GM12878 (cell line): ENCODE measurements around the gene DIP2C. TPM values are rescaled to one million over a fixed set of nuclear protein-coding genes. Genes with fewer than 3 reads are reported as not detected.

Source experiments
- ATAC-seq: fragments of 200-7000 bp; cut with Tn5 transposase; 3 replicates; pipeline ENCODE4 v1.9.1; 2020; ENCODE audit warnings: mild to moderate bottlenecking, moderate library complexity
- BruUV-seq: library from RNA; stranded (reverse); fragments of 400-500 nt; replicated peaks from 2 replicates; lab custom pipeline; 2021; lab: Mats Ljungman, UMichigan
- CTCF ChIA-PET: fragments of 300-600 bp; sonication (Branson Sonifier 250); formaldehyde crosslinking; extraction: SDS; loops from one replicate; lab custom pipeline; 2021; ENCODE audit warnings: inconsistent platforms; lab: Yijun Ruan, JAX
- POLR2A ChIA-PET: fragments of 350-600 bp; formaldehyde crosslinking; extraction: SDS; loops from one replicate; lab custom pipeline; 2021; ENCODE audit warnings: inconsistent platforms; lab: Charles Lee
- RAD21 ChIA-PET: fragments of 300-600 bp; sonication (Branson Sonifier 250); formaldehyde crosslinking; loops from one replicate; lab custom pipeline; 2023; ENCODE audit warnings: antibody characterized with exemption; ENCODE audit not compliant: unreplicated experiment; lab: Charles Lee
- SMC1A ChIA-PET: fragments of 300-600 bp; sonication (Branson Sonifier 250); formaldehyde crosslinking; loops from one replicate; lab custom pipeline; 2023; ENCODE audit not compliant: unreplicated experiment, uncharacterized antibody; lab: Charles Lee
- DNase-seq: peaks from one replicate; pipeline ENCODE4 v3.0.0-alpha.2; 2011; ENCODE audit warnings: low read depth, low spot score
- FAIRE-seq: peaks from 3 replicates; lab custom pipeline; 2011; peaks lifted over from hg19 to GRCh38; lab: Jason Lieb, UNC
- H2AFZ ChIP-seq: 2 replicates; pipeline ENCODE4 v1.6.0; 2011; ENCODE audit warnings: low read depth, low read length, control low read depth; ENCODE audit not compliant: control insufficient read depth
- H3K27ac ChIP-seq: 2 replicates; pipeline ENCODE4 v1.5.1; 2011; ENCODE audit warnings: control low read depth; ENCODE audit not compliant: control insufficient read depth, insufficient read depth
- H3K27me3 ChIP-seq, 2 experiments: replicated peaks in 1 of 2; 2 replicates each; pipeline versions ENCODE4 v1.6.0 to v1.6.1; 2011; ENCODE audit warnings: low read length in 1 of 2; ENCODE audit not compliant: control insufficient read depth in 2 of 2, insufficient read depth in 2 of 2
- H3K36me3 ChIP-seq, 2 experiments: 2 replicates each; pipeline ENCODE4 v1.5.1; 2011; ENCODE audit warnings: low read length in 1 of 2; ENCODE audit not compliant: control insufficient read depth in 2 of 2, insufficient read depth in 2 of 2
- H3K4me1 ChIP-seq: 2 replicates; pipeline ENCODE4 v1.6.1; 2011; ENCODE audit warnings: mild to moderate bottlenecking, low read length, moderate library complexity, mixed read lengths; ENCODE audit not compliant: control insufficient read depth, insufficient read depth
- H3K4me2 ChIP-seq: 2 replicates; pipeline ENCODE4 v1.6.0; 2011; ENCODE audit warnings: control low read depth; ENCODE audit not compliant: control insufficient read depth, insufficient read depth
- H3K4me3 ChIP-seq: fragments of 200-600 bp; sonication (generic); 2 replicates; pipeline ENCODE4 v1.5.1; 2016
- H3K79me2 ChIP-seq: 2 replicates; pipeline ENCODE4 v1.6.0; 2011; ENCODE audit warnings: low read length; ENCODE audit not compliant: control insufficient read depth, insufficient read depth
- H3K9ac ChIP-seq: 2 replicates; pipeline ENCODE4 v1.8.0; 2011; ENCODE audit warnings: low read length, control low read depth, mixed read lengths; ENCODE audit not compliant: control insufficient read depth, insufficient read depth
- H3K9me3 ChIP-seq: replicated peaks from 3 replicates; pipeline ENCODE4 v1.5.1; 2011; ENCODE audit warnings: mild to moderate bottlenecking, low read length; ENCODE audit not compliant: control insufficient read depth, insufficient read depth
- H4K20me1 ChIP-seq: 2 replicates; pipeline ENCODE4 v1.6.0; 2011; ENCODE audit not compliant: control insufficient read depth, insufficient read depth
- EGR1 ChIP-seq, 2 experiments: IDR thresholded peaks; 1 replicate in 1 of 2; 2 replicates in 1 of 2; pipeline ENCODE4 v1.6.1; 2011 to 2012; ENCODE audit warnings: low read depth in 2 of 2, low read length in 2 of 2, borderline replicate concordance in 1 of 2, mild to moderate bottlenecking in 1 of 2, moderate library complexity in 1 of 2
- NRF1 ChIP-seq: conservative IDR thresholded peaks from 2 replicates; pipeline ENCODE4 v1.6.1; 2011; ENCODE audit warnings: mild to moderate bottlenecking, low read depth, low read length, improper control_type of control experiment
- RAD21 ChIP-seq: IDR thresholded peaks from 2 replicates; pipeline ENCODE4 v1.6.1; 2011; ENCODE audit warnings: mild to moderate bottlenecking, low read depth, low read length, moderate library complexity; ENCODE audit not compliant: insufficient read depth
- SREBF1 ChIP-seq: IDR thresholded peaks from 2 replicates; pipeline ENCODE4 v1.6.1; 2012; ENCODE audit warnings: mild to moderate bottlenecking, low read length
- WGBS: methylation state at CpG from one replicate; pipeline ENCODE4 v1.1.6; 2016; ENCODE audit warnings: low lambda C conversion rate; ENCODE audit not compliant: insufficient replicate concordance, insufficient coverage; ENCODE audit errors: missing lambda C conversion rate; 5-methylcytosine and 5-hydroxymethylcytosine counted together
- in situ Hi-C: fragments of 300-500 bp; cut with MboI; formaldehyde crosslinking; loops from 9 replicates; pipeline ENCODE4 v1.14.3; 2018; ENCODE audit warnings: mixed read lengths
- intact Hi-C: fragments of 100-400 bp; cut with micrococcal nuclease; formaldehyde crosslinking; loops from one replicate; pipeline ENCODE4 v1.14.2; 2022; ENCODE audit not compliant: unreplicated experiment
- polyA plus RNA-seq, 11 experiments: library from polyadenylated mRNA; depleted of rRNA in 4 of 11; unstranded in 6 of 11; stranded (reverse) in 5 of 11; fragments of >200 nt; fragmentation: Nextera tagmentation in 4 of 11; fragmentation: Illumina TruSeq in 1 of 11; extraction: Ambion mirVana in 4 of 11; extraction: Trizol in 1 of 11; gene quantifications; 1 replicate in 1 of 11; 2 replicates in 10 of 11; pipeline versions ENCODE4 v1.2.1 to v1.2.3, GENCODE V29; 2011 to 2016; ENCODE audit warnings: inconsistent platforms in 2 of 11, missing spikeins in 2 of 11, low read depth in 1 of 11
- total RNA-seq, 4 experiments: library from RNA; depleted of rRNA in 3 of 4; stranded (reverse); fragments of >200 nt in 3 of 4; fragmentation: Illumina TruSeq in 1 of 4; extraction: Trizol in 1 of 4; gene quantifications; 2 replicates each; pipeline versions ENCODE4 v1.2.1 to v1.2.3, GENCODE V29; 2013 to 2021
- TF ChIP-seq, protein P1 (sequence below): fragments of 450-650 bp; IDR thresholded peaks from 2 replicates; pipeline ENCODE4 v1.6.1; 2018; ENCODE audit warnings: mild to moderate bottlenecking, low read depth, moderate library complexity; ENCODE audit not compliant: partially characterized antibody
- TF ChIP-seq, protein P2 (sequence below): IDR thresholded peaks from 2 replicates; pipeline ENCODE4 v1.6.1; 2012; ENCODE audit warnings: mild to moderate bottlenecking, low read depth, low read length

The DIP2C gene
- total and polyA plus RNA-seq, 10 of the 15 experiments (the other 5 are each of a cell fraction or from before 2014, with no cell fraction given) = 0.01 to 0.10 (median 0.06) TPM

DNA sequence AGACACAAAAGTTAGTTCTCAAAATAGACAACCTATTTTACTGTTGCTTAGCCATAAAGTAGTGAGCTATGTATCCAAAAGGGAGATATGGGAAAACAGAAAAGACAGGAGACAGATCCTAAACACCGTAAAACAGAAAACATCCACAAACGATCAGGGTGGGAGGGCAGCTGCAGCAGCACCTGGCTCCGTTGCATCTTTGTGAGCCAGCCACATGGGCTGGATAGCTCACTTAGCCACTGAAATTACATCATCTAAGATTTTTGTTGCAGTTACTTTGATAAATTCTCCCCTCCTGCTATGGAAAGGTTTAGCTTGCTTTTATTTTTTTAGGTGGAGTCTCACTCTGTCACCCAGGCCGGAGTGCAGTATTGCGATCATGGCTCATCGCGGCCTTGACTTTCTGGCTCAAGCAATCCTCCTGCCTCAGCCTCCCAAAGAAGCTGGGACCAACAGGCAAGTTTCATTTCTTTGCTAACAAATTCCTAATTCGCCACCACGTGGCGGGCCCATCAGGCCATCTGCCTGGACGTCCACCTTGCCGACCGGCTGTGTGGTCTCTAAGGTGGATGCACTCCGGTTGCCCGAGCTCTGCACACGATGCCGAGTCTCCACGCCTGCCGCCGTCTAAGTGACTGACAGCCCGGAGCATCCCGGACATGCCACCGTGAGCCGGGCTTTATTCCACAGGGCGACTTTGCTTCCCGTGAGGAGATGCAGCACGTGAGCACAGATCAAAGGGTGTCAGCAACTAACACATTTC is 159.8 kb downstream of the DIP2C start:
- intact Hi-C loops = no loop called here
- Histone ChIP-seq H3K27ac (no peak overlapping the region), H3K4me1 (no peaks in the 10 kb centered on the region), H3K9ac (no peak overlapping the region), H3K4me2 (no peak overlapping the region), H3K36me3 (no peaks in the 10 kb centered on the region), H4K20me1 (no peaks in the 10 kb centered on the region), H3K9me3 (no peaks in the 10 kb centered on the region), H3K79me2 (no peaks in the 10 kb centered on the region), H3K4me3 (no peak overlapping the region), H2AFZ (no peak overlapping the region), H3K27me3 (peaks cover 0 to 1% of the 10 kb centered on the region in 2 experiments; a peak in 2 of 4 replicates)
- ATAC-seq (no peak), FAIRE-seq (no peak), DNase-seq (no peak)
- POLR2A ChIA-PET = no interaction called here
- in situ Hi-C loops = no loop called here
- no TSS peak for BruUV-seq
- 70% methylated on average over 27 of the region's 27 CpGs for WGBS
- TF ChIP-seq RAD21 (no peak), SREBF1 (no peak), NRF1 (no peak), EGR1 (IDR thresholded peaks at IDR 0.05; ENCODE audit: borderline replicate concordance in 1 of 2, low read depth in 2 of 2, low read length in 2 of 2) (no peak)
- TF ChIP-seq, protein P1, sequence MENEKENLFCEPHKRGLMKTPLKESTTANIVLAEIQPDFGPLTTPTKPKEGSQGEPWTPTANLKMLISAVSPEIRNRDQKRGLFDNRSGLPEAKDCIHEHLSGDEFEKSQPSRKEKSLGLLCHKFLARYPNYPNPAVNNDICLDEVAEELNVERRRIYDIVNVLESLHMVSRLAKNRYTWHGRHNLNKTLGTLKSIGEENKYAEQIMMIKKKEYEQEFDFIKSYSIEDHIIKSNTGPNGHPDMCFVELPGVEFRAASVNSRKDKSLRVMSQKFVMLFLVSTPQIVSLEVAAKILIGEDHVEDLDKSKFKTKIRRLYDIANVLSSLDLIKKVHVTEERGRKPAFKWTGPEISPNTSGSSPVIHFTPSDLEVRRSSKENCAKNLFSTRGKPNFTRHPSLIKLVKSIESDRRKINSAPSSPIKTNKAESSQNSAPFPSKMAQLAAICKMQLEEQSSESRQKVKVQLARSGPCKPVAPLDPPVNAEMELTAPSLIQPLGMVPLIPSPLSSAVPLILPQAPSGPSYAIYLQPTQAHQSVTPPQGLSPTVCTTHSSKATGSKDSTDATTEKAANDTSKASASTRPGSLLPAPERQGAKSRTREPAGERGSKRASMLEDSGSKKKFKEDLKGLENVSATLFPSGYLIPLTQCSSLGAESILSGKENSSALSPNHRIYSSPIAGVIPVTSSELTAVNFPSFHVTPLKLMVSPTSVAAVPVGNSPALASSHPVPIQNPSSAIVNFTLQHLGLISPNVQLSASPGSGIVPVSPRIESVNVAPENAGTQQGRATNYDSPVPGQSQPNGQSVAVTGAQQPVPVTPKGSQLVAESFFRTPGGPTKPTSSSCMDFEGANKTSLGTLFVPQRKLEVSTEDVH = no peak
- TF ChIP-seq, protein P2, sequence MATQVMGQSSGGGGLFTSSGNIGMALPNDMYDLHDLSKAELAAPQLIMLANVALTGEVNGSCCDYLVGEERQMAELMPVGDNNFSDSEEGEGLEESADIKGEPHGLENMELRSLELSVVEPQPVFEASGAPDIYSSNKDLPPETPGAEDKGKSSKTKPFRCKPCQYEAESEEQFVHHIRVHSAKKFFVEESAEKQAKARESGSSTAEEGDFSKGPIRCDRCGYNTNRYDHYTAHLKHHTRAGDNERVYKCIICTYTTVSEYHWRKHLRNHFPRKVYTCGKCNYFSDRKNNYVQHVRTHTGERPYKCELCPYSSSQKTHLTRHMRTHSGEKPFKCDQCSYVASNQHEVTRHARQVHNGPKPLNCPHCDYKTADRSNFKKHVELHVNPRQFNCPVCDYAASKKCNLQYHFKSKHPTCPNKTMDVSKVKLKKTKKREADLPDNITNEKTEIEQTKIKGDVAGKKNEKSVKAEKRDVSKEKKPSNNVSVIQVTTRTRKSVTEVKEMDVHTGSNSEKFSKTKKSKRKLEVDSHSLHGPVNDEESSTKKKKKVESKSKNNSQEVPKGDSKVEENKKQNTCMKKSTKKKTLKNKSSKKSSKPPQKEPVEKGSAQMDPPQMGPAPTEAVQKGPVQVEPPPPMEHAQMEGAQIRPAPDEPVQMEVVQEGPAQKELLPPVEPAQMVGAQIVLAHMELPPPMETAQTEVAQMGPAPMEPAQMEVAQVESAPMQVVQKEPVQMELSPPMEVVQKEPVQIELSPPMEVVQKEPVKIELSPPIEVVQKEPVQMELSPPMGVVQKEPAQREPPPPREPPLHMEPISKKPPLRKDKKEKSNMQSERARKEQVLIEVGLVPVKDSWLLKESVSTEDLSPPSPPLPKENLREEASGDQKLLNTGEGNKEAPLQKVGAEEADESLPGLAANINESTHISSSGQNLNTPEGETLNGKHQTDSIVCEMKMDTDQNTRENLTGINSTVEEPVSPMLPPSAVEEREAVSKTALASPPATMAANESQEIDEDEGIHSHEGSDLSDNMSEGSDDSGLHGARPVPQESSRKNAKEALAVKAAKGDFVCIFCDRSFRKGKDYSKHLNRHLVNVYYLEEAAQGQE = no peak
- CTCF ChIA-PET = interaction anchor here (0.6 kb wide), 1 partner anchor 19 kb away, joined by 3 read pairs; no protein-coding TSS in a partner anchor
- RAD21 ChIA-PET = no interaction called here
- SMC1A ChIA-PET = no interaction called here
